Measurements from ENCODE around the gene INTS11. TPM values are rescaled to one million over a fixed set of nuclear protein-coding genes. Genes with fewer than 3 reads are reported as not detected.

Gene INTS11
- total and polyA plus RNA-seq, 2 of the 13 experiments (the other 11 are each of a cell fraction or from before 2014, with no cell fraction given): 52.8 to 94.8 TPM

DNA sequence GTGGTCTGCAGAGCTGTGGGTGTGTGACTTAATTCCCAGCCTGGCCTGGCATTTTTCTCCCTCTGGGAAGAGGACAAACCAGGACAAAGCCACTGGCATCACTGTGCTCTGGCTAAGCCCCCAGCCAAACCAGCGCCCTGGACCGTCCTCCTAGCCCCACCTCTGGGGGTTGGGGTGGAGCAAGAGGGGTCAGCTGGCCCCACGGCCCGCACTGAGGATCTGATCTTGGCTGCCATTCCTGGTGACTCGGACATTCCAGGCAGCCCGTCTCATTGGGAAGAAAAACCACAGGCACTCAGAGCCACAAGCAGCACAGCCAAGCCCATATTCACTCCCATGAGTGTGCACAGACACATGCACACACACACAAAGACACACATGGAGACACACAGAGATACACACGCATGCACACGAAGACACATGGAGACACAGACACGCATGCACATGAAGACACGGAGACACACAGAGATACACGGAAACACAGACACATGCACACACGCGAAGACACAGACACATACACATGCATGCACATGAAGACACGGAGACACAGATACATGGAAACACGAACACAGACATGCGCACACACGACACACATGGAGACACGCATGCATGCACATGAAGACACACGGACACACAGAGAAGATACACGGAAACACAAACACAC is 36.2 kb upstream of the INTS11 start:
- peak; percentile 68 for DNase-seq (ENCODE audit: low spot score)
- peak; percentile 20 for ATAC-seq
- H3K4me1 ChIP-seq (ENCODE audit: insufficient read depth, low read length): peaks cover 57% of the 10 kb centered on the region
- intact Hi-C loops (cut with micrococcal nuclease; ENCODE audit: unreplicated experiment): no loop called here
- H4K20me1 ChIP-seq (ENCODE audit: insufficient read depth, low read length): no peaks in the 10 kb centered on the region
- FAIRE-seq: no peak
- peak overlapping the region; percentile 88 for H3K27ac ChIP-seq (ENCODE audit: extremely low read length, insufficient read depth, low read length)
- ChIA-PET POLR2A (interaction anchor here (1.0 to 4.0 kb wide), 4 partner anchors 9 to 15 kb away, joined by 3 to 38 read pairs (median 14); partner anchors contain the start of genes AURKAIP1 and DVL1), CTCF (ENCODE audit: low intra/inter-chr PET ratio, low total read pairs) (no interaction called here)
- peak overlapping the region in 2 of 3 experiments; percentile 71 to 74; a peak in 5 of 6 replicates for H3K4me3 ChIP-seq (replicated peaks in 1 of 3; ENCODE audit: insufficient read depth in 1 of 3, low read depth in 2 of 3, low read length in 3 of 3)
- H3K9ac ChIP-seq (ENCODE audit: insufficient read depth, low read depth, low read length): peak overlapping the region; percentile 80
- H3K9me3 ChIP-seq (ENCODE audit: low read length): no peaks in the 10 kb centered on the region
- H3K4me2 ChIP-seq (ENCODE audit: low read depth, low read length): peak overlapping the region; percentile 92
- H2AFZ ChIP-seq (ENCODE audit: low read length): no peak overlapping the region
- no peaks in the 10 kb centered on the region for H3K27me3 ChIP-seq (ENCODE audit: control insufficient read depth in 1 of 2, insufficient read depth in 2 of 2, low read length in 2 of 2)
- H3K79me2 ChIP-seq (ENCODE audit: insufficient read depth, low read length): peaks cover 4% of the 10 kb centered on the region
- TSS peak; percentile 47 for BruUV-seq (replicated peaks)
- 87% methylated on average over 14 of the region's 20 CpGs for WGBS (ENCODE audit: low lambda C conversion rate)
- in situ Hi-C loops (cut with HindIII; ENCODE audit: extremely low pct_ligation_motif_present, low pct_unique_long_range_greater_than_20kb): no loop called here
- no peaks in the 10 kb centered on the region for H3K36me3 ChIP-seq (replicated peaks in 1 of 2; ENCODE audit: control insufficient read depth in 1 of 2, insufficient read depth in 2 of 2, low read length in 2 of 2)
- TF ChIP-seq ZC3H13 (CRISPR knock-in tag; IDR thresholded peaks at IDR 0.05) (0 out of 2 replicates have a peak, but pooled peaks have one; percentile 10), SMARCC2 (IDR thresholded peaks at IDR 0.05) (no peak), CHD4 (IDR thresholded peaks at IDR 0.05; ENCODE audit: borderline replicate concordance, low read length) (no peak), NONO (IDR thresholded peaks at IDR 0.05) (no peak), NONO (CRISPR knock-in tag; conservative IDR thresholded peaks at IDR 0.05) (no peak), ZNF776 (CRISPR knock-in tag; IDR thresholded peaks at IDR 0.05) (no peak), DNMT3B (CRISPR knock-in tag; conservative IDR thresholded peaks at IDR 0.05) (no peak), ZNF263 (CRISPR knock-in tag; IDR thresholded peaks at IDR 0.05) (no peak), UBTF (CRISPR knock-in tag; IDR thresholded peaks at IDR 0.05) (no peak), ZNF598 (CRISPR knock-in tag; IDR thresholded peaks at IDR 0.05; ENCODE audit: borderline replicate concordance) (no peak), KDM1A (CRISPR knock-in tag; IDR thresholded peaks at IDR 0.05) (no peak), ZNF121 (CRISPR knock-in tag; IDR thresholded peaks at IDR 0.05) (no peak), CREB1 (IDR thresholded peaks at IDR 0.05) (no peak), CREB1 (CRISPR knock-in tag; IDR thresholded peaks at IDR 0.05) (no peak), KAT7 (CRISPR knock-in tag; IDR thresholded peaks at IDR 0.05; ENCODE audit: borderline replicate concordance) (no peak), ZNF564 (CRISPR knock-in tag; IDR thresholded peaks at IDR 0.05) (no peak)
- TF ChIP-seq, protein P1, sequence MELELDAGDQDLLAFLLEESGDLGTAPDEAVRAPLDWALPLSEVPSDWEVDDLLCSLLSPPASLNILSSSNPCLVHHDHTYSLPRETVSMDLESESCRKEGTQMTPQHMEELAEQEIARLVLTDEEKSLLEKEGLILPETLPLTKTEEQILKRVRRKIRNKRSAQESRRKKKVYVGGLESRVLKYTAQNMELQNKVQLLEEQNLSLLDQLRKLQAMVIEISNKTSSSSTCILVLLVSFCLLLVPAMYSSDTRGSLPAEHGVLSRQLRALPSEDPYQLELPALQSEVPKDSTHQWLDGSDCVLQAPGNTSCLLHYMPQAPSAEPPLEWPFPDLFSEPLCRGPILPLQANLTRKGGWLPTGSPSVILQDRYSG (CRISPR knock-in tag; IDR thresholded peaks at IDR 0.05): no peak
- TF ChIP-seq, protein P2, sequence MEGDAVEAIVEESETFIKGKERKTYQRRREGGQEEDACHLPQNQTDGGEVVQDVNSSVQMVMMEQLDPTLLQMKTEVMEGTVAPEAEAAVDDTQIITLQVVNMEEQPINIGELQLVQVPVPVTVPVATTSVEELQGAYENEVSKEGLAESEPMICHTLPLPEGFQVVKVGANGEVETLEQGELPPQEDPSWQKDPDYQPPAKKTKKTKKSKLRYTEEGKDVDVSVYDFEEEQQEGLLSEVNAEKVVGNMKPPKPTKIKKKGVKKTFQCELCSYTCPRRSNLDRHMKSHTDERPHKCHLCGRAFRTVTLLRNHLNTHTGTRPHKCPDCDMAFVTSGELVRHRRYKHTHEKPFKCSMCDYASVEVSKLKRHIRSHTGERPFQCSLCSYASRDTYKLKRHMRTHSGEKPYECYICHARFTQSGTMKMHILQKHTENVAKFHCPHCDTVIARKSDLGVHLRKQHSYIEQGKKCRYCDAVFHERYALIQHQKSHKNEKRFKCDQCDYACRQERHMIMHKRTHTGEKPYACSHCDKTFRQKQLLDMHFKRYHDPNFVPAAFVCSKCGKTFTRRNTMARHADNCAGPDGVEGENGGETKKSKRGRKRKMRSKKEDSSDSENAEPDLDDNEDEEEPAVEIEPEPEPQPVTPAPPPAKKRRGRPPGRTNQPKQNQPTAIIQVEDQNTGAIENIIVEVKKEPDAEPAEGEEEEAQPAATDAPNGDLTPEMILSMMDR (CRISPR knock-in tag; IDR thresholded peaks at IDR 0.05): 0 out of 2 replicates have a peak, but pooled peaks have one; percentile 2
- TF ChIP-seq, protein P3, sequence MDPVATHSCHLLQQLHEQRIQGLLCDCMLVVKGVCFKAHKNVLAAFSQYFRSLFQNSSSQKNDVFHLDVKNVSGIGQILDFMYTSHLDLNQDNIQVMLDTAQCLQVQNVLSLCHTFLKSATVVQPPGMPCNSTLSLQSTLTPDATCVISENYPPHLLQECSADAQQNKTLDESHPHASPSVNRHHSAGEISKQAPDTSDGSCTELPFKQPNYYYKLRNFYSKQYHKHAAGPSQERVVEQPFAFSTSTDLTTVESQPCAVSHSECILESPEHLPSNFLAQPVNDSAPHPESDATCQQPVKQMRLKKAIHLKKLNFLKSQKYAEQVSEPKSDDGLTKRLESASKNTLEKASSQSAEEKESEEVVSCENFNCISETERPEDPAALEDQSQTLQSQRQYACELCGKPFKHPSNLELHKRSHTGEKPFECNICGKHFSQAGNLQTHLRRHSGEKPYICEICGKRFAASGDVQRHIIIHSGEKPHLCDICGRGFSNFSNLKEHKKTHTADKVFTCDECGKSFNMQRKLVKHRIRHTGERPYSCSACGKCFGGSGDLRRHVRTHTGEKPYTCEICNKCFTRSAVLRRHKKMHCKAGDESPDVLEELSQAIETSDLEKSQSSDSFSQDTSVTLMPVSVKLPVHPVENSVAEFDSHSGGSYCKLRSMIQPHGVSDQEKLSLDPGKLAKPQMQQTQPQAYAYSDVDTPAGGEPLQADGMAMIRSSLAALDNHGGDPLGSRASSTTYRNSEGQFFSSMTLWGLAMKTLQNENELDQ (CRISPR knock-in tag; IDR thresholded peaks at IDR 0.05; ENCODE audit: borderline replicate concordance): no peak
